HG02840 (cell line): Measurements from ENCODE around the gene MAEA.
"Not testable (repeated sequence)": the region's sequence is repeated elsewhere in the genome, so short reads cannot be mapped to it uniquely, and the experiment has no call there.

Source experiments
- ATAC-seq: cut with Tn5 transposase; IDR thresholded peaks from one replicate; pipeline ENCODE4 v1.9.1; 2021; ENCODE audit warnings: mild to moderate bottlenecking, moderate library complexity, moderate number of reproducible peaks; ENCODE audit not compliant: unreplicated experiment, low FRiP score

MAEA gene

DNA sequence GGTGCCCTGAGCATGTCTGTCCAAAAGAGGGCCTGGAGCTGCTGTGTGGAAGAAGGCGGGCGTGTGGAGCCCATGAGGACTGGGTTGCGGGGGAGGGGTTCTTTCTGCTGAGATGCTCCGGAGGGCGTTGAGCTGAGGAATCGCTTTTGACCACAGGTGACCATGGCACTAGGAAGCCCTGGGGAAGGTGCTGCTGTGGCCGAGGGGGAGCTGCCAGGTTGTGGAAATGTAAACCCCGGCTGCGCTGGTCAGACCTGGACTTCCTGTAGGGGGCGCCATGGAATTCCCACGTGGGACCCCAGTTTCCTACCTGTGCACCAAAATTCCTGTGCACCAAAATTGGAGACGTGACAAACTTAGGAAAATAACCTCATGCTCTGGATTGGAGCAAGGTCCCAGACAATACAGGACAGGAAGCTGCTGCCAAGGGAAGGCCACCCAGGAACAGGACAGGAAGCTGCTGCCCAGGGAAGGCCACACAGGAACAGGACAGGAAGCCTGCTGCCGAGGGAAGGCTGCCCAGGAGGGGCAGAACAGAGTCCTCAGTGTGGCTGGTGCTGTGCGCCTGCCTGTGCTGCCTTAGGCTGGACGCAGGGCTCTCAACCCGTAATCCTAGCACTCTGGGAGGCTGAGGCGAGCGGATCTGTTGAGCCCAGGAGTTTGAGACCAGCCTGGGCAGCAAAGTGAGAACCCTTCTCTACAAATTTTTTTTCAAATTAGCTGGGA, 29.0 kb downstream of the MAEA start:
- no peak for ATAC-seq

DNA sequence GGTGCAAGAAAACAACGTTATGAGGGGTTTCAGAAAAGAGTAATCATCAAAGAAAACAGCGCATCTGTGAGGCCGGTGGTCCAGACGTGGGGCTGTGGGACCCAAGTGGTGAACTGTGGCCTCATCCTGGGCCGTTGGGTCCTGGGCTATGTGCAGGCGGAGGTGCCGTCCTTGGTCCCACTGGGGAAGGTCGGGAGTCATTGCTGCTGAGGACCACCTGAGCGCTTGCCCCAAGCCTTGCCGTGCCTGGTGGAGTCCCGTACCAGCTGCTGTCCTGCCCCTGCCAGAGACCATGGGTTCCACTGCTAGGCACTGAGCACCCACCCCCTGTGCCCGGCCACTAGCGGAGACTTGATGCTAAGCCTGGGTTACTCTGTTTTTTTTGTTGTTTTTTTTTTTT, 31.8 kb downstream of the MAEA start:
- no peak for ATAC-seq

DNA sequence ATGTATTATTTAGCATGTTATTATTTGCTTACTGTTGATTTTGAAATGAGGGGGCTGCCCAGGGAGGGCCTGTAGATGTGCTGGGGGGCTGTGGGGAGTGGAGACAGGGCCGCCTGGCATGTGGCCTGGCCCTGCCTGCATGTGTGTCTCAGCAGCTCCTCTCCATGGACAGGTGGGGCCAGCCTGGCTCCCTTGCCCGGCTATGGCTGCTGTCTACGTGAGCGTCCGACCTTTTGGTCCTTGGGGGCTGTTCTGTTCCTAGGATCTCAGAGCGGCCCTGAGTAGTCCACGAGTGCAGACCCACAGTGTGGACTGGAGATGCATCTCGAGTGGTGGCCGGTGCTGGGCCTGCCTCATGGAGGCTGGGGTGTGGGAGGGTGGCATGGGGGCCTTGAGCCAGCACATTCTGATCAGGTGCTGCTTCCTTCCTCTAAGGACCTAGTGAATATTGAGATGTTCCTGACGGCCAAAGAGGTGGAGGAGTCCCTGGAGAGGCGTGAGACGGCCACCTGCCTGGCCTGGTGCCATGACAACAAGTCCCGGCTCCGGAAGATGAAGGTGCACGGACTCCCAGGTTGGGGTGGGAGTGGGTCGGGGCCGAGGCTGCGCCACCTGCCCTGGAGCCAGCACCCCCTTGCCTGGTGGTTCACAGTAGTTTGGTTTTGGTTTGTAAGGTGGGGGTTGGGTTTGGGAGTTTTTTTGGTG, 32.4 kb downstream of the MAEA start:
- ATAC-seq, result no peak

DNA sequence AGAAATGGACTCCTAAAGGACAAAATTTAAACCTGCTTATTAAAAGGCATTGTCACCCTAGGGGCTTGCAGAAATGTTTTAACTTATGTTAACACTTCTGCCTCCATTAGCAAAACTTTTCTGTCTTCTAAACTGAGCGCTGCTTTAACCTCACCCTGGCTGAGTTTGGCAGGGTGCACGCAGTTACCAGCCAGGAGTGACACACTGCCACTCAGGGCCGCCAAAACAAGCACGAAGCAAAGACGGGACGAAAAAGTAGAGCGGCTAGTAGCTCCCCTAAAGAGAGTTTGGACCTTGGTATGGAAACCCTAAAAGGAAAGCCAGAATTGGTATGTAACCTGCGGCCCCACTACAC, 33.6 kb downstream of the MAEA start:
- no peak for ATAC-seq

DNA sequence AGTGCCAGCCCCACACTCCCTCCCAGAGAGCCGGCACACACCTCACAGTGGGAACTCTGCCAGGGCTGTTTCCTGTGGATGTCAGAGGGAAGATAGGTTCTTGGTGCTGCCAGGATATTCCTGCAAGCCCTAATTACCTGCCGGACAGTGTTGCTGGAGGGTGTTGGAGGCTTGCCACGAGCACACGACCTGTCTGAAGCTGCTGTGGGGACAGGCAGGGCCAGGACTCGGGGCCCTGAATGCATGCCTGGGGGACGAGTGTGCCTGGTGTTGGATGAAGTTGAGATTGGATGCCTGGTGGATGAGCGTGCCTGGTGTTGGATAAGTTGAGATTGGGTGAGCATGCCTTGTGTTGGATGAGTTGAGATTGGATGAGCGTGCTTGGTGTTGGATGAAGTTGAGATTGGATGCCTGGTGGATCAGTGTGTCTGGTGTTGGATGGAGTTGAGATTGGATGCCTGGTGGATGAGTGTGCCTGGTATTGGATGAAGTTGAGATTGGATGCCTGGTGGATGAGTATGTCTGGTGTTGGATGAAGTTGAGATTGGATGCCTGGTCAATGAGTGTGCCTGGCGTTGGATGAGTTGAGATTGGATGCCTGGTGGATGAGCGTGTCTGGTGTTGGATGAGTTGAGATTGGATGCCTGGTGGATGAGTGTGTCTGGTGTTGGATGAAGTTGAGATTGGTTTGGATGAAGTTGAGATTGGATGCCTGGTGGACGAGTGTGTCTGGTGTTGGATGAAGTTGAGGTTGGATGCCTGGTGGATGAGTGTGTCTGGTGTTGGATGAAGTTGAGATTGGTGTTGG, 34.1 kb downstream of the MAEA start:
- no peak for ATAC-seq

DNA sequence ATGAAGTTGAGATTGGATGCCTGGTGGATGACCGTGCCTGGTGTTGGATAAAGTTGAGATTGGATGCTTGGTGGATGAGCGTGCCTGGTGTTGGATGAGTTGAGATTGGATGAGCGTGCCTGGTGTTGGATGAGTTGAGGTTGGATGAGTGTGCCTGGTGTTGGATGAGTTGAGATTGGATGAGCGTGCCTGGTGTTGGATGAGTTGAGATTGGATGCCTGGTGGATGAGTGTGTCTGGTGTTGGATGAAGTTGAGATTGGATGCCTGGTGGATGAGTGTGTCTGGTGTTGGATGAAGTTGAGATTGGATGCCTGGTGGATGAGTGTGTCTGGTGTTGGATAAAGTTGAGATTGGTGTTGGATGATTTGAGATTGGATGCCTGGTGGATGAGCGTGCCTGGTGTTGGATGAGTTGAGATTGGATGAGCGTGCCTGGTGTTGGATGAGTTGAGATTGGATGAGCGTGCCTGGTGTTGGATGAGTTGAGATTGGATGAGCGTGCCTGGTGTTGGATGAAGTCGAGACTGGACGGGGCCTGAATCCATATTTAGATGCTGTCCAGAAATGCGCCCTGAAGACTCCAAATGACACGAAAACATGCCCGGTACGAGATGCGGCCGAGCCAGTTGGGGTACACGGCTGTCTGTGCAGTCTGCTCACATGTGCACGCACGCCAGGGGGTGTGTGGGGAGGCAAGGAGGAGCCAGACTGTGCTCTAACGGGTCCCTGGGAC, 34.9 kb downstream of the MAEA start:
- not testable (repeated sequence) for ATAC-seq

DNA sequence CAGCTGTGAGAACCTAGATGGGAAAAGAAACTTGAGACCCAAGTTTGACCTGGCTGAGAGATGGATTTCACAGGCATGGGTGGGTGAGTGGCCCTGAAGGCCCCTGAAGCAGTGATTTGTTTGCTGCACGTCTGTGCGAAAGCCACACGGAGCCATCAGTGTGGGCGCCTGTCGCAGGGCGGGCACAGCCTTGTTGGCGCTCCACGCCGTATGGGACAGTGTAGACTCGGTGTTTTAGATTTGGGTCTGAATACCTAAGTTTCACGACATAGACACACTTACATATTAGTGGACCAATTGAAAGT, 35.4 kb downstream of the MAEA start:
- no peak for ATAC-seq

DNA sequence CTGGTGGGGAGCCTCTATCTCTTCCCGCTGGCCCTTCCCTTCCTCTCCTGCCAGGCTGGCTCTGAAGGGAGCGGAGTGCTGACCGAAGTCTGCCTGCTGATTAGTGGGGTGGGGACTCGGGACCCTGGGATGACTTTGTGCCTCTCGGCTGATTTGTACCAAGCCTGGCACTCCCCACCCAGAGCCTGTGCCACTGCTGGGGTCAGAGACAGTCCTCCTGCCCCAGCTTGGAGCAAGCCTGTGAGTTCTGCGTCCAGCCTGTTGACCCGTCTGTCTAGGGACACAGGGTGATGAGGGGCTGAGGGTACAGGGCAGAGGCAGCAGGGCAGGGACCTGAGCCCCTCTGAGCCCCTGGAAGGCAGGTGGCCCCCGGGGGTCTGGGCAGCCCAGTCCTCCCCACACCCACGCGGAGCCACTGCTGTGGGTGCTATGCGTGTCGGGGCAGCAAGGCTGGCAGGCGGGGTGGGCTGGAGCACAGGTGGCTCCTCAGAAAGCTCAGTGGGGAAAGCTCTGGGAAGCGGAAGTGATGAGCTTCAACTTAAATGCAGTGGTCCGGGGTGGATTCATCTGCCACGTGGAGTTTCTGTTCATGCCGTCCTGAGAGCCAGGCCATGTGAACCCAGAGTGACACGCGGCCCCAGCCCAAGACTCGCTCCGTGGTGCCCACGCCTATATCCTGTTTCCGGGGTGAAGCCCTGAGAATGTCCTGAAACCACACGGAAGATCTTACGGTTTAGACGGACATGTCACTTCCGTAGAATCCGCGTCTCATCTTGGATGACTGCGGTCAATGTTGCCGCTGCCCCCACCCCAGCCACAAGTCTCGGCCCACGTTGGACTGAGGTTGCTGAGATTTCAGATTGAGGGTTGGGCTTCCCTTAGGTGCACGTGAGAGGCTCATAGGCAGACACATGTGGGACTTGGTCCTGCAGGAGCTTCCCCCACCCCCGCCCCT, 36.3 kb downstream of the MAEA start:
- no peak for ATAC-seq

DNA sequence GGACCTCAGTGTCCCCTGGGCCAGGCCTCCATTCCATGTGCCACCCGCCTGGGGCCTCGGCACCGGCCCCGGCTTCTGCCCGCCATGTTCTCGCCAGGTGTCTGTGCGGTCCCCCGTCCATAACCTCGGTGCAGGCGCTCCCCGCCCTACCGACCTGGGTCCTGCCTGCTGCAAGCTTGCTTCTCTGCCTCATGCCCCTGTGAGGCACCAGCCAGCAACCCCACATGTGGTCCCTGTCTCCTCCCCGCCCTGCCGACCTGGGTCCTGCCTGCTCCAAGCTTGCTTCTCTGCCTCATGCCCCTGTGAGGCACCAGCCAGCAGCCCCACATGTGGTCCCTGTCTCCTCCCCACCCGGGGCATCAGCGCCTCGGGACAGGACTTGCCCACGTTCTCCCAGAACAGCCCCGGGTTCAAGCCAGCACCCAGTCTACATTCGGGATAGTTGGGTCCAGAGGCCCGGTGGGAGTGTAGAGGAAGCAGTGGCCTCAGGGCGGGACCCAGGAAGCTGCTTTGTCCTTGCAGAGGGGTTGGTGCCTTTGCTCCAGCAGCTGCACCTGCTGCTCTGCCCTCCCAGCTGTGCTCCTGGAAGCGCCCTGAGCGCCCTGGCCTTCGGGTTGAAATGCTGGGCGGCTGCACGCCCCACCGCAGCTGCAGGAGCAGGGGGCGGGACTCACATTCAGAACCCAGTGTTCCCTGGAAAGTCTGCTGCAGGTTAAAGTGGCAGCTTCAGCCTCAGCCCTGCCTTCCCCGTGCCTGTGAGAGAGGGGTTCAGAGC, 37.2 kb downstream of the MAEA start:
- ATAC-seq, result no peak

DNA sequence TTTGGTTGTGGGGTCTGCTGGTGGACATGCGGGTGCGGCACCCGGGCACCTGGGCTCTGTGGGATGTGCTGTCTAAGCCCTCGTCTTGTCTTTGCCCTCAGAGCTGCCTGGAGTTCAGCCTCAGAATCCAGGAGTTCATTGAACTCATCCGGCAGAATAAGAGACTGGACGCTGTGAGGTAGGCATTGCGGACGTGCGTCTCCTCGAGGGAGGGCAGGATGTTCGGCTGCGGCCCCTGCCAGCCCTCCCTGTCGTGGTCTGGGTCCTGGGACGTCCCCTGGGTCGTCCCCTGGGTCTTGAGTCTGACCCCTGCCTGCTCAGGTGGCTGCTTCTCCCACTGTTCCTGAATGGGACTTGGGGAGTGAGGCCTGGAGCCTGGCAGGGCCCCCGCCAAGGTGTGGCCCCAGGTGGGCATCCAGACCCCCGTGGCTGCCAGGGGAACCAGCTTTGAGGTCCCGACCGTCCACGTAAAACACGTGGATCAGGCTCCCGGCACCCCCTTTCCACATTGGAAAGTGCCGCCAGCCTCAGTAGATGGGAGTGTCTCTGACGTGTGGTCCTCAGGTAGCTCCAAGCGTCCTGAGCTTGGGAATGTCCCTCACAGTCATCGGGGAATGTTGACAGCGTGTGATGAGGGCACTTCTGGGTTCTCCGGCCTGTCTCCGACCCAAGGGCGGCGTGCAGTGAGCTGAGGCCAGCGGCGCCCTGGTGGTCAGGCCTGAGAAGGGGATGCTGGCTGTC, 38.0 kb downstream of the MAEA start:
- no peak for ATAC-seq

DNA sequence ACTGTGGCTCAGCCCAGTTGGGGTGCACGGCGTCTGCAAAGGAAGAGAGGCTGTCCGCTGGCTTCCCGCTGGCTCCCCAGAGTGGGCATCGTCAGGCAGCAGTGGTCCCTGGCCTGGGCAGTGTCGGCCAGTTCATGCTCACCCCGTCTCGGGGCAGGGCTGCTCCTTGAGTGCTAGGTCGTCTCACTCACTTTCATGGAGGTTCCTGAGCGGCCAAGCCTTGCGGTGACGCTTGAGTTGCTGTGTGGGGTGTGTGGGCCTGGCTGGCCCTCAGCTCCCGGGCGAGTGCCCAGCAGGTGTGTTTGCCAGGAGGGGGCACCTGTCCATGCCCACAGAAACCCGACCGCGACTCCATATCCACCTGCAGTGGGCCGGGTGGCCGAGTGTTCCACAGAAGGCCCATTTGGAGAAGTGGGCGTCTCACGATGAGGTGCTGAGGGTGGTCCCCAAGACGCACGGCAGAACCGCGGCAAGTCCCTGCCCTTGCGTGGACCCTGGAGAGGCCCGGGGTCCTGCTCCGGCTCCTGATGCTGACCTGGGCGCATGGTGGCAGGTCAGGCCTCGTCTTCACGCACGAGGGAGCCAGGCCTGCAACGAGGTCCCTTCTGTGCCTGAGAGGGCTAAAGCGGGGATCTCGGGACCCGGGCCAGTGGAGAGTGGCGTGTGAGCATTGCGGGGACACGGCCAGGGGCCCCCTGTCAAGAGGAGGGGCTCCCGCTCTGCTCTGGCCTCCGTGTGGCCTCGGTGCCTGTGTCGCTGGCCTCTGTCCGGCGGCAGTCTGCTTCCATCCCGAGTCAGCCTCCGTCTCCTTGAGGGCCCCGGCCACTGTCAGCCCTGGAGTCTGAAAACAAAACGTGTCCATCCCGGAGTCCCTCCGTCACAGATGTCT, 38.8 kb downstream of the MAEA start:
- ATAC-seq, result no peak

DNA sequence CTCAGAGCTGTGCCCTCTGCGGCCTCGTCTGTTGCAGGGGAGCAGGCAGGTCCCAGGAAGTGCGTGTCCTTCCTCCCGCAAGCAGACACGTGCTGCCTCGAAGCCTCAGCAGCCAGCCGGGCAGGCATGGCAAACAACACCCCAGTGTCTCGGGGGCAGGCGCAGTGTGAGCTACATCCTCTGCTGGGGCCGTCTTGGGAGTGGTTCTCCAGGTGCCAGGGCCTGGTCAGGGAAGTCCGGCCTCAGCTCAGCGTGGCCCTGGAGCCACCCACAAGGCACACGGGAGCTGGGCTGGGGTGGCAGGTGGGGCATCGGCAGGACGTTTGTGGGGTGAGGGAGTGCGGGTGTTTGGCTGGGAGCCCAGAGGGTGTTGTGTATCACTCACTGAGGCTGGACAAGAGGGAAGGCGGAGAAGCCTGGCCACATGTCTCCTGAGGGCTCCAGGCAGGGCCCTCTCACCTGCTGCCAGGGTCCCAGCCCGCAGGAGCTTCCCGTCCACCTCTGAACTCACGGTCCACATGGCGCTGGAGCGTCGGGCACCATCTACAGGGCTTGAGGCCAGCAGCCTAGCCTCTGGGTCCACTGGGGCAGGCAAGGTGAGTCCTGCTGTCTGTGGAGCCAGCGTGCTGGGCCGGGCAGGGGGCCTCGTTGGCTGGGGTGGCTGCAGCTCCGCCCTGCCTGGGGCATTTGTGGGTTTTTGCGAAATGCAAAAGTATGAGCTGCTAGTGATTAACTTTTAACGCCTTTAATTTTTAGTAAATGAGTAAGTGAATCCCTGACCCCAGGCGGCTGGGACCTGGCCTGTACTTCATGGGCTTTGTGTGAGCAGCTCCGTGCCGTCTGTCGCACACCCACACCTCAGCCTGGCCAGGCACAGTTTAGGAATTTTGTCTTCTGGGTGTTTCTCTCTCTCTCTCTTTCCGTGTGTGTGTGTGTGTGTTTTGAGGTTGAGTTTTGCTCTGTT, 40.0 kb downstream of the MAEA start:
- ATAC-seq, result no peak

DNA sequence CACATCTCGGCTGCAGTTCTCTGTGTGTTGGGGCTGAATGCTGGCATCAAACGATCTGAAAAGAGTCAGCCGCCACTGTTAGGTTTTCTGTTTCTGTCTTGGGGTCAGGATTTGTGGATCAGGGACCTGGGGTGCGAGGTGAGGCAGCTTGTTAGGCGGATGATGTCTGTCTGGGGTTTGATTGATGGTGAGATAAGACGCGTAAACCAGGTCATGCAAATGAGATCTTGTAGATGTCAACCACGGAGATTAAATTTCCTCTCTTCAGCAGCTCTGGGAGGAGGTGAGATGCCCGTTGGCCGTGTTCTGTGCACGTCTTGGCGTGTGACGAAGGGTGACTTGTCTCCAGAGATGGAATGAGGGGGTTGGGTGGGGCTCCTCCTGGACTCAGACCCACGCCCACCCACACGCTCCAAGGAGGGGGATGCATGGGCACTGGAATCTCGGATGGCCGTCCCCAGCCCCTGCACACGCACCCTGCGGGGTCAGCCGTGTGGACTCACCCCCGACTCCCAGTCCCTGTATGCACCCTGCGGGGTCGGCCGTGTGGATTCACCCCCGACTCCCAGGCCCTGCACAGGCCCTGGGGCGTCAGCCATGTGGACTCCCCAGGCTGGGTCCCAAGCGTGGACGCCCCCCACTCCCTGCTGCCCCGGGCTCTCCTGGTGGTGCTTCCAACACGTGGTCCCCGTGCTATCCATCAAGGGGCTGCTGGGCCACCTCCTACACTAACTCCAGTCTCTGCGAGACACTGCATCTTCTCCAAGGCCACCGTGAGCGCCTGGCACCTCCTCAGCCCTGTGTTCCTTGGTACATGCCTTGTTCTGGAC, 41.3 kb downstream of the MAEA start:
- ATAC-seq, result no peak

DNA sequence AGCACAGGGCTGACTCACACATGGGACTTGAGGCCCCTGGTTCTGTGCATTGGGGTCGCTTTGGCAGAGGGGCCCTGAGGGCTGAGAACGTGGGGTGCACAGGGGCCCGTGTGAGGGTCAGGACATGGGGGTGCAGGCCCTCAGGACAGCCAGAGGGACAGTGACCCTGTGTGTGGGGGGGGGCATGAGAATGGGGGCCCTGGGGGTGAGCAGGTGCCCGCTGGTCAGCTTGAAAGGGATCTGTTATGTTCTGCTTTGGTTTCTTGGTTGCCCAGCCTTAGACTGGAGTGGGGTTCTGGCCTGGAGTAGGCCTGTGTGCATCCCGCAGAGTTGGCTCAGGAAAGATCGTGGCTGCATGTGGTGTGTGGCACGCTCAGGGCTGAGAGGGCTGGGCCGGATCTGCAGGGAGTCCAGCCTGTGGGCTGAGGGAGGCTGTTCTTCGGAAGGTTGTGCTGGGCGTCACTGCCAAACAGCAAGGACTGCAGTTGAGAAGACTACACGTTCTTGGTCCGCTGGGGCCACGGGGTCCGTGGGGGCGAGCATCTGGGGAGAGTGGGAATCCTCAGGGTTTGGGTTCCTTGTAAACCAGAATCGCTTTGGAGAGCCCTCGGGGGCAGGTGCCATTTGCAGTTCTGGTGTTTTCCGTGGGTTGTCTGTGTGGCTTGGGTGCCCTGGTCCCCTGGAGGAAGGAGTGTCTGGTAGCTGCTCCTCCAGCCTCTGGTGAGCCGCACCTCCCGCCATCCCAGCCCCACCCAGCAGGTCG, 42.1 kb downstream of the MAEA start:
- ATAC-seq, result no peak

DNA sequence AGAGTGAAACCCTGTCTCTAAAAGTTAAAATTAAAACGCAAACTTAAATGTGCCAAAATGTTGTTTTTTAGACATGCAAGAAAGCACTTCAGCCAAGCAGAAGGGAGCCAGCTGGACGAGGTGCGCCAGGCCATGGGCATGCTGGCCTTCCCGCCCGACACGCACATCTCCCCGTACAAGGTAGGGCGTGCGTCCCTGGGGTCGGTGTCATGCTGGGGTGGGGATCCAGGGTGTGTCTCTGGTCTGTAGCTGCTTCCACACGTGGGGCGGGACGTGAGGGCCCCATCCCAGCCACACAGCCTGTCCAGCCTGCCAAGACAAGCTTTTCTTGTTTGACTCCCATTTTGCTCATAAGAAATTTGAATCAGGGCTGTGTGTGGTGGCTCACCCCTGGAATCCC, 43.0 kb downstream of the MAEA start:
- no peak for ATAC-seq
